Measurements from ENCODE around the gene RPL18. TPM values are rescaled to one million over a fixed set of nuclear protein-coding genes. Genes with fewer than 3 reads are reported as not detected.

Gene RPL18
- total RNA-seq, 1 donor: 1,575 TPM

DNA sequence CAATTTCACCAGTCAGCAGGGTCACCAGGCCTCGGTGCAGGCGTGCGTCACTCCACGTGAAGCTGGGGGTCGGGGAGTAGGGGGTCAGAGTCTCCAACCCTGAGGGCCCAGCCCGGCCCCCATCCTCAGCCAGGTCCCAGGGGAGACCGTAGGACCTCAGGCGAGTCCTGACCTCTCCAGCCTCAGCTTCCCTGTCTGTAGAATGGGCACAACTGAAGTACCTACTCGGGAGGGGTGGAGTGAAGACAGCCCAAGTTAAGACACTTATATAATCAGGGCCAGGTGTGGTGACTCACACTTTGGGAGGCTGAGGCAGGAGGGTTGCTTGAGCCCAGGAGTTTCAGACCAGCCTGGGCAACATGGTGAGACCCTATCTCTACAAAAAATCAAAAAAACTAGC is 15.1 kb downstream of the RPL18 start:
- DNase-seq (ENCODE audit: low read depth): no peak
- H3K4me3 ChIP-seq (ENCODE audit: low read depth, low read length): no peak overlapping the region
- TF ChIP-seq, protein P1, sequence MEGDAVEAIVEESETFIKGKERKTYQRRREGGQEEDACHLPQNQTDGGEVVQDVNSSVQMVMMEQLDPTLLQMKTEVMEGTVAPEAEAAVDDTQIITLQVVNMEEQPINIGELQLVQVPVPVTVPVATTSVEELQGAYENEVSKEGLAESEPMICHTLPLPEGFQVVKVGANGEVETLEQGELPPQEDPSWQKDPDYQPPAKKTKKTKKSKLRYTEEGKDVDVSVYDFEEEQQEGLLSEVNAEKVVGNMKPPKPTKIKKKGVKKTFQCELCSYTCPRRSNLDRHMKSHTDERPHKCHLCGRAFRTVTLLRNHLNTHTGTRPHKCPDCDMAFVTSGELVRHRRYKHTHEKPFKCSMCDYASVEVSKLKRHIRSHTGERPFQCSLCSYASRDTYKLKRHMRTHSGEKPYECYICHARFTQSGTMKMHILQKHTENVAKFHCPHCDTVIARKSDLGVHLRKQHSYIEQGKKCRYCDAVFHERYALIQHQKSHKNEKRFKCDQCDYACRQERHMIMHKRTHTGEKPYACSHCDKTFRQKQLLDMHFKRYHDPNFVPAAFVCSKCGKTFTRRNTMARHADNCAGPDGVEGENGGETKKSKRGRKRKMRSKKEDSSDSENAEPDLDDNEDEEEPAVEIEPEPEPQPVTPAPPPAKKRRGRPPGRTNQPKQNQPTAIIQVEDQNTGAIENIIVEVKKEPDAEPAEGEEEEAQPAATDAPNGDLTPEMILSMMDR (IDR thresholded peaks at IDR 0.05; ENCODE audit: insufficient read depth, low read depth, low read length): no peak

DNA sequence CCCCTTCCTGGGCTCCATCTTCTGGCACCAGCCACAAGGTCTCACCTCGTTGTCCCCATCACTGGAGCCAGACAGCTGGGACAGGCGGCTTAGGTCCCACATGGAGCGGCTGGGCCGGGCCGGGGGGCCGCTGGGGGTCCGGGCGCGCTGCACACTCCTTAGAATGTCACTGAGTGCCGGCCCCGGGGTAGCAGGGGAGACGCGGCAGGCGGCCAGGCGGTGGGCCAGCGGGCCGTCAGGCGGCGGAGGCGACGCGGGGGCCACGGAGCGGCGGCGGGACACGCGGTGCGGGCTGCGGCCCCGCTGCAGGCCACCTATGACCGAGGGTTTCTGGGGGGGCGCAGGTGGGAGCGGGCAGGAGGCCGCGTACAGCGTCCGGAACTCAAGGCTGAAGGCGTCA is 15.5 kb downstream of the RPL18 start:
- DNase-seq (ENCODE audit: low read depth): no peak
- TF ChIP-seq, protein P1 (IDR thresholded peaks at IDR 0.05; ENCODE audit: insufficient read depth, low read depth, low read length): no peak
- no peak overlapping the region for H3K4me3 ChIP-seq (ENCODE audit: low read depth, low read length)

DNA sequence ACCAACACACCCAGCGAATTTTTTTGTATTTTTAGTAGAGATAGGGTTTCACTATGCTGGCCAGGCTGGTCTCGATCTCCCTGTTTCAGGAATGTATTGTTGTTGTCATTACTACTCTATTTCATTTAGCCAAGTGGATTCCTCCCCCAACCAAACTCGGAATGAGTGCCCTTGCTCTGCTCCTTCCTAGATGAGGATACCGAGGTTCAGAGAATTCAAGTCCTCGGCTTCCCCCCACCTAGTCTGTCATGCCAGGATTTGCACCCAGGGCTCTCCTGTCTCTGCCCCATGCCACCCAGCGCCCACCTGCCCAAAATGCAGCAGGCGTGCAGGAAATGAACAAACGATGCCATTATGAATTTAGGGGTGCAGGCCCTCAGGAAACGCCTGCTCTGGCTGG is 16.0 kb downstream of the RPL18 start:
- DNase-seq (ENCODE audit: low read depth): no peak
- TF ChIP-seq, protein P1 (IDR thresholded peaks at IDR 0.05; ENCODE audit: insufficient read depth, low read depth, low read length): no peak
- H3K4me3 ChIP-seq (ENCODE audit: low read depth, low read length): no peak overlapping the region

DNA sequence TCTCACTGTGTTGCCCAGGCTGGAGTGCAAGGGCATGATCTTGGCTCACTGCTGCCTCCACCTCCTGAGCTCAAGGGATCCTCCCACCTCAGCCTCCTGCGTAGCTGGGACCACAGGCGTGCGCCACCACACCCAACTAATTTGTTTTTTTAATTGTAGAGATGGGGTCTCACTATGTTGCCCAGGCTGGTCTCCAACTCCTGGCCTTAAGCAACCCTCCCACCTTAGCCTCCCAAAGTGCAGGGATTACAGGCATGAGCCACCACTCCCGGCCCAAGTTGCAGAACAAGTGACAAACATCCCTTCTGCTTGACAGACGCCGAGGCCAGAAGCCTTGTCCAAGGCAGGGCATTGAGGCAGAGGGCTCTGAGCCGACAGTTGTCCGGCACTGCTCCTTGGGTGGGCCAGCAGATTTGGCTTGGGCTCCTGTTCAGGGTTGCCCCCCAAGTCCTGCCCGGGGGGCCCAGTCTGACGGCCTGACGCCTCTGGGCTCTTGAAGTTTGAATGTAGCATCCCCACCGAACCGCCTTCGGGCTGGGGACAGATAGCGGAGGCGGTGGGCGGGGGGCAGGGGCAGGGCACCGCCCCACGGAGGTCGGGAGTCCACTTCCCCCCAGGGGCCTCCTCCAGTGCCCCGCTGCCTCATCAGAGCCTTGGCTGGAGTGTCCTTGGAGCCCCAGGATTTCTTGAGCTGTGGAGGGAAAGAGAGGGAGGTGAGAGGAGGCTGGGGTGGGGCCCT is 18.1 kb downstream of the RPL18 start:
- DNase-seq (ENCODE audit: low read depth): no peak
- TF ChIP-seq, protein P1 (IDR thresholded peaks at IDR 0.05; ENCODE audit: insufficient read depth, low read depth, low read length): no peak
- no peak overlapping the region for H3K4me3 ChIP-seq (ENCODE audit: low read depth, low read length)

DNA sequence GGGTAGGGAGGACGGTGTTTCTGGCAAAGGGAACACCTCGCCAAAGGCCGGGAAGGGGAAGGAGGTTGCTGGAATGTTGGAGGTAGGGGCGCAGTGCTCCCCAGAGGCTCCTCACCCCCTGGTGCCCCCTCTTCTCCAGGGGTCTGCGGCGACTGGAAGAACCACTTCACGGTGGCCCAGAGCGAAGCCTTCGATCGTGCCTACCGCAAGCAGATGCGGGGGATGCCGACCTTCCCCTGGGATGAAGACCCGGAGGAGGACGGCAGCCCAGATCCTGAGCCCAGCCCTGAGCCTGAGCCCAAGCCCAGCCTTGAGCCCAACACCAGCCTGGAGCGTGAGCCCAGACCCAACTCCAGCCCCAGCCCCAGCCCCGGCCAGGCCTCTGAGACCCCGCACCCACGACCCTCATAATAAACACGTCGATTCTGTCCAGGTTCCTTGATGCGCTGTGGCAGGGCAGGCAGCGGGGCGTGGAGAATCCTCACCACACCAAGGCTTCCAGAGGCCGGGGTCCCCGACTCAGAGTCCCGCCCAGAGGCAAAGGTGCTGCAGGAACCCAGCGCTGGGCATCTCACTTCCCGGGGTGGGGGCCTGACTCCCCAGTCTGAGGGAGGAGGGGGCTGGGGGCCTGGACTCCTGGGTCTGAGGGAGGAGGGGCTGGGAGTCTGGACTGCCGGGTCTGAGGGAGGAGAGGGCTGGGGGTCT is 19.8 kb downstream of the RPL18 start:
- no peak for DNase-seq (ENCODE audit: low read depth)

DNA sequence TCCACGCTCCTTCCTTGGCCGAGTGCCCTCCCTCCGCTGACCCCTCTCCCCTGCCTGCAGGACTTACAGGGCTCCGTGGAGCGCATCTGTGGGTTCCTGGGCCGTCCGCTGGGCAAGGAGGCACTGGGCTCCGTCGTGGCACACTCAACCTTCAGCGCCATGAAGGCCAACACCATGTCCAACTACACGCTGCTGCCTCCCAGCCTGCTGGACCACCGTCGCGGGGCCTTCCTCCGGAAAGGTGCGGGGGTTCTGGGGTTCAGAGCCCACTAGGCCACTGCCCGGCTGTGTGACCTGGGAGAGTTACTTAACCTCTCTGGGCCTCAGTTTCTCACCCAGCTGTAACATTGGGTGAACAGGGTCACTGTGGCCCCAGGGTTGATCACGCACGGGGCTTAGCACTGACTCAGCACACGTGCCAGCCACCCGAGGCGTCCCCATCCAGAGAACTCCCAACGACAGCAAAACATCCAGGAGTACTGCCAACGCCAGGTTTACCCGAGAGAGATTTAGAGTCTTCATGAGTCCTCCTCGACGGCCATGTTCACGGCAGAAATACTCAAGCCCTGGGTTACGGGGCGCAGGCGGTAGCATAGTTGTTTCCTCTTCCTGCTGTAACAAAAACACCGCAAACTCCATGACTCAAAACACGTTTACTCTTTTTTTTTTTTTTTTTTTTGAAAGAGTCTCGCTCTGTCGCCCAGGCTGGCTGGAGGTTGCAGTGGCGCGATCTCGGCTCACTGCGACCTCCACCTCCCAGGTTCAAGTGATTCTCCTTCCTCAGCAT is 22.1 kb downstream of the RPL18 start:
- DNase-seq (ENCODE audit: low read depth): no peak
- TF ChIP-seq, protein P1 (IDR thresholded peaks at IDR 0.05; ENCODE audit: insufficient read depth, low read depth, low read length): no peak
- no peak overlapping the region for H3K4me3 ChIP-seq (ENCODE audit: low read depth, low read length)

More for the DNA sequence above, 19.8 kb downstream of the RPL18 start:
- TF ChIP-seq, protein P1 (IDR thresholded peaks at IDR 0.05; ENCODE audit: insufficient read depth, low read depth, low read length): no peak
- no peak overlapping the region for H3K4me3 ChIP-seq (ENCODE audit: low read depth, low read length)

Data from fibroblast of villous mesenchyme (primary cell).